Mononuclear cell (primary cell): ENCODE results near the gene GLP1R. TPM values are rescaled to one million over a fixed set of nuclear protein-coding genes. Genes with fewer than 3 reads are reported as not detected.

ENCODE experiments used
- H3K27me3 ChIP-seq: 2 replicates; pipeline ENCODE4 v1.6.0; 2011; ENCODE audit warnings: low read length, control low read depth; ENCODE audit not compliant: insufficient read depth
- H3K4me1 ChIP-seq: 2 replicates; pipeline ENCODE4 v1.5.1; 2011; ENCODE audit warnings: mild to moderate bottlenecking, low read length, control low read depth; ENCODE audit not compliant: insufficient read depth
- H3K4me3 ChIP-seq: 2 replicates; pipeline ENCODE4 v1.5.1; 2011; ENCODE audit warnings: mild to moderate bottlenecking, low read length, moderate library complexity
- H3K9me3 ChIP-seq: 2 replicates; pipeline ENCODE4 v1.5.1; 2011; ENCODE audit warnings: low read depth, mild to moderate bottlenecking, control low read depth, low read length
- total RNA-seq: library from RNA; depleted of rRNA; stranded (reverse); fragments of >200 nt; gene quantifications from one replicate; pipeline ENCODE4 v1.2.3, GENCODE V29; 2012

Gene GLP1R
- total RNA-seq, 1 donor, result 0.10 TPM

- Histone ChIP-seq H3K4me3 (no peak overlapping the region), H3K4me1 (no peaks in the 10 kb centered on the region), H3K27me3 (no peaks in the 10 kb centered on the region), H3K9me3 (no peaks in the 10 kb centered on the region)
These were observed 17.0 kb downstream of the GLP1R start for GRCh38 chr6:39065561-39065960.

GRCh38 chr6:39068391-39068790, 19.8 kb downstream of the GLP1R start:
- H3K9me3 ChIP-seq, result no peaks in the 10 kb centered on the region
- H3K4me3 ChIP-seq, result no peak overlapping the region
- H3K27me3 ChIP-seq, result no peaks in the 10 kb centered on the region
- H3K4me1 ChIP-seq, result no peaks in the 10 kb centered on the region

- Histone ChIP-seq H3K9me3 (no peaks in the 10 kb centered on the region), H3K4me1 (no peaks in the 10 kb centered on the region), H3K4me3 (no peak overlapping the region), H3K27me3 (no peaks in the 10 kb centered on the region)
These were observed 24.2 kb downstream of the GLP1R start for GRCh38 chr6:39072830-39073229.

GRCh38 chr6:39073471-39074355, 25.1 kb downstream of the GLP1R start:
- Histone ChIP-seq H3K4me1 (no peaks in the 10 kb centered on the region), H3K4me3 (no peak overlapping the region), H3K9me3 (no peaks in the 10 kb centered on the region), H3K27me3 (no peaks in the 10 kb centered on the region)

GRCh38 chr6:39074486-39074885, 25.9 kb downstream of the GLP1R start:
- Histone ChIP-seq H3K9me3 (no peaks in the 10 kb centered on the region), H3K27me3 (no peaks in the 10 kb centered on the region), H3K4me1 (no peaks in the 10 kb centered on the region), H3K4me3 (no peak overlapping the region)

GRCh38 chr6:39075010-39075686, 26.6 kb downstream of the GLP1R start:
- no peak overlapping the region for H3K4me3 ChIP-seq
- no peaks in the 10 kb centered on the region for H3K9me3 ChIP-seq
- H3K4me1 ChIP-seq, result no peaks in the 10 kb centered on the region

GRCh38 chr6:39075807-39076622, 27.4 kb downstream of the GLP1R start:
- Histone ChIP-seq H3K4me1 (no peaks in the 10 kb centered on the region), H3K4me3 (no peak overlapping the region), H3K9me3 (no peaks in the 10 kb centered on the region), H3K27me3 (no peaks in the 10 kb centered on the region)

More at GRCh38 chr6:39075010-39075686, 26.6 kb downstream of the GLP1R start:
- no peaks in the 10 kb centered on the region for H3K27me3 ChIP-seq

- H3K9me3 ChIP-seq, result no peaks in the 10 kb centered on the region
- no peaks in the 10 kb centered on the region for H3K4me1 ChIP-seq
- no peaks in the 10 kb centered on the region for H3K27me3 ChIP-seq
- H3K4me3 ChIP-seq, result no peak overlapping the region
These were observed 28.3 kb downstream of the GLP1R start for GRCh38 chr6:39076623-39077535.

- Histone ChIP-seq H3K4me1 (no peaks in the 10 kb centered on the region), H3K9me3 (no peaks in the 10 kb centered on the region)
These were observed 29.5 kb downstream of the GLP1R start for GRCh38 chr6:39077882-39078594.

GRCh38 chr6:39078695-39079094, 30.1 kb downstream of the GLP1R start:
- no peak overlapping the region for H3K4me3 ChIP-seq
- no peaks in the 10 kb centered on the region for H3K4me1 ChIP-seq
- H3K9me3 ChIP-seq, result no peaks in the 10 kb centered on the region
- H3K27me3 ChIP-seq, result no peaks in the 10 kb centered on the region

More at GRCh38 chr6:39077882-39078594, 29.5 kb downstream of the GLP1R start:
- Histone ChIP-seq H3K4me3 (no peak overlapping the region), H3K27me3 (no peaks in the 10 kb centered on the region)

- no peaks in the 10 kb centered on the region for H3K27me3 ChIP-seq
- no peak overlapping the region for H3K4me3 ChIP-seq
- no peaks in the 10 kb centered on the region for H3K4me1 ChIP-seq
- H3K9me3 ChIP-seq, result no peaks in the 10 kb centered on the region
These were observed 30.9 kb downstream of the GLP1R start for GRCh38 chr6:39079197-39080125.

GRCh38 chr6:39080246-39080875, 31.8 kb downstream of the GLP1R start:
- H3K27me3 ChIP-seq, result no peaks in the 10 kb centered on the region
- H3K4me1 ChIP-seq, result no peaks in the 10 kb centered on the region
- H3K9me3 ChIP-seq, result no peaks in the 10 kb centered on the region
- H3K4me3 ChIP-seq, result no peak overlapping the region
